HepG2 (cell line): Measurements from ENCODE around the gene NDUFS1.

Source experiments
- ESRRA ChIP-seq: sonication (generic); formaldehyde crosslinking; IDR thresholded peaks from 2 replicates; pipeline ENCODE4 v1.5.1; 2020; ENCODE audit warnings: mild to moderate bottlenecking, low read depth, missing genetic modification reagents
- EZH2 ChIP-seq: conservative IDR thresholded peaks from 2 replicates; pipeline ENCODE4 v1.6.1; 2012; ENCODE audit warnings: mild to moderate bottlenecking, low read depth, low read length, moderate library complexity
- MXI1 ChIP-seq: IDR thresholded peaks from 3 replicates; pipeline ENCODE4 v1.6.1; 2012; ENCODE audit warnings: low read depth, low read length, inconsistent platforms, borderline replicate concordance
- POLR2A ChIP-seq, 2 experiments: IDR thresholded peaks; 2 replicates each; pipeline ENCODE4 v1.6.1; 2011; ENCODE audit warnings: low read depth in 2 of 2, low read length in 2 of 2, mild to moderate bottlenecking in 1 of 2, moderate library complexity in 1 of 2; ENCODE audit not compliant: insufficient read depth in 1 of 2
- SMAD1 ChIP-seq: sonication (generic); formaldehyde crosslinking; IDR thresholded peaks from 2 replicates; pipeline ENCODE4 v1.4.0; 2020; ENCODE audit warnings: missing genetic modification reagents, low read depth, mild to moderate bottlenecking, borderline replicate concordance
- ZFX ChIP-seq: sonication (generic); formaldehyde crosslinking; IDR thresholded peaks from 2 replicates; pipeline ENCODE4 v1.4.0; 2020; ENCODE audit warnings: mild to moderate bottlenecking, low read depth, missing genetic modification reagents, moderate library complexity
- ZNF432 ChIP-seq: sonication (generic); formaldehyde crosslinking; IDR thresholded peaks from 2 replicates; pipeline ENCODE4 v1.5.0; 2020; ENCODE audit warnings: missing genetic modification reagents, mild to moderate bottlenecking, borderline replicate concordance
- TF ChIP-seq, protein P1 (sequence below): IDR thresholded peaks from 2 replicates; pipeline ENCODE4 v1.6.1; 2012; ENCODE audit warnings: low read depth, low read length, improper control_type of control experiment
- TF ChIP-seq, protein P2 (sequence below): sonication (generic); formaldehyde crosslinking; IDR thresholded peaks from 2 replicates; pipeline ENCODE4 v1.5.0; 2020; ENCODE audit warnings: mild to moderate bottlenecking, missing genetic modification reagents, moderate library complexity
- TF ChIP-seq, protein P3 (sequence below), 2 experiments: IDR thresholded peaks; 2 replicates each; pipeline ENCODE4 v1.6.1; 2011 to 2012; ENCODE audit warnings: low read length in 2 of 2, borderline replicate concordance in 1 of 2, low read depth in 1 of 2, mild to moderate bottlenecking in 1 of 2, moderate library complexity in 1 of 2
- TF ChIP-seq, protein P4 (sequence below): sonication (generic); formaldehyde crosslinking; conservative IDR thresholded peaks from 2 replicates; pipeline ENCODE4 v1.8.0; 2022; ENCODE audit warnings: low read depth, missing genetic modification reagents

DNA sequence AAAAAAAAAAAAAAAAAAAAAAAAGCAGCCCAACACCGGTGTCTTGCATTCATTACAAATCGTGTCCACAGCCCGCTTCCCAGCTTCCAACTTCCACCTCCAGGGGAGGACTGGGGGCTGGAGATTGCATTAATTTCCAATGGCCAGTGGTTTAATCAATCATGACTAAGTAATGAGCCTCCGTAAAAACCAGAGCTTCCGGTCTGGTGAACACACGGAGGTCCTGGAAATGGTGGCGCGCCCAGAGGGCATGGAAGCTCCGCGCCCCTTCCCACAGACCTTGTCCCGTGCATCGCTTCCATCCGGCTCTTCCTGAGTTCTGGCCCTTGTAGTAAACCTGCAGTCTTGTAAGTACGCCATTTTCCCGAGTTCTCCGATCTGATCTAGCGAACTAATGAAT lies 44.1 kb upstream of the NDUFS1 start:
- no peak for TF ChIP-seq POLR2A (IDR thresholded peaks at IDR 0.05; ENCODE audit: insufficient read depth in 1 of 2, low read depth in 2 of 2, low read length in 2 of 2)
- no peak for TF ChIP-seq EZH2
- no peak for TF ChIP-seq ZNF432 (CRISPR knock-in tag)
- TF ChIP-seq, protein P1, sequence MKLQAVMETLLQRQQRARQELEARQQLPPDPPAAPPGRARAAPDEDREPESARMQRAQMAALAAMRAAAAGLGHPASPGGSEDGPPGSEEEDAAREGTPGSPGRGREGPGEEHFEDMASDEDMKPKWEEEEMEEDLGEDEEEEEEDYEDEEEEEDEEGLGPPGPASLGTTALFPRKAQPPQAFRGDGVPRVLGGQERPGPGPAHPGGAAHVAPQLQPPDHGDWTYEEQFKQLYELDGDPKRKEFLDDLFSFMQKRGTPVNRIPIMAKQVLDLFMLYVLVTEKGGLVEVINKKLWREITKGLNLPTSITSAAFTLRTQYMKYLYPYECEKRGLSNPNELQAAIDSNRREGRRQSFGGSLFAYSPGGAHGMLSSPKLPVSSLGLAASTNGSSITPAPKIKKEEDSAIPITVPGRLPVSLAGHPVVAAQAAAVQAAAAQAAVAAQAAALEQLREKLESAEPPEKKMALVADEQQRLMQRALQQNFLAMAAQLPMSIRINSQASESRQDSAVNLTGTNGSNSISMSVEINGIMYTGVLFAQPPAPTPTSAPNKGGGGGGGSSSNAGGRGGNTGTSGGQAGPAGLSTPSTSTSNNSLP = no peak
- TF ChIP-seq, protein P2, sequence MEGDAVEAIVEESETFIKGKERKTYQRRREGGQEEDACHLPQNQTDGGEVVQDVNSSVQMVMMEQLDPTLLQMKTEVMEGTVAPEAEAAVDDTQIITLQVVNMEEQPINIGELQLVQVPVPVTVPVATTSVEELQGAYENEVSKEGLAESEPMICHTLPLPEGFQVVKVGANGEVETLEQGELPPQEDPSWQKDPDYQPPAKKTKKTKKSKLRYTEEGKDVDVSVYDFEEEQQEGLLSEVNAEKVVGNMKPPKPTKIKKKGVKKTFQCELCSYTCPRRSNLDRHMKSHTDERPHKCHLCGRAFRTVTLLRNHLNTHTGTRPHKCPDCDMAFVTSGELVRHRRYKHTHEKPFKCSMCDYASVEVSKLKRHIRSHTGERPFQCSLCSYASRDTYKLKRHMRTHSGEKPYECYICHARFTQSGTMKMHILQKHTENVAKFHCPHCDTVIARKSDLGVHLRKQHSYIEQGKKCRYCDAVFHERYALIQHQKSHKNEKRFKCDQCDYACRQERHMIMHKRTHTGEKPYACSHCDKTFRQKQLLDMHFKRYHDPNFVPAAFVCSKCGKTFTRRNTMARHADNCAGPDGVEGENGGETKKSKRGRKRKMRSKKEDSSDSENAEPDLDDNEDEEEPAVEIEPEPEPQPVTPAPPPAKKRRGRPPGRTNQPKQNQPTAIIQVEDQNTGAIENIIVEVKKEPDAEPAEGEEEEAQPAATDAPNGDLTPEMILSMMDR = no peak
- TF ChIP-seq, protein P3, sequence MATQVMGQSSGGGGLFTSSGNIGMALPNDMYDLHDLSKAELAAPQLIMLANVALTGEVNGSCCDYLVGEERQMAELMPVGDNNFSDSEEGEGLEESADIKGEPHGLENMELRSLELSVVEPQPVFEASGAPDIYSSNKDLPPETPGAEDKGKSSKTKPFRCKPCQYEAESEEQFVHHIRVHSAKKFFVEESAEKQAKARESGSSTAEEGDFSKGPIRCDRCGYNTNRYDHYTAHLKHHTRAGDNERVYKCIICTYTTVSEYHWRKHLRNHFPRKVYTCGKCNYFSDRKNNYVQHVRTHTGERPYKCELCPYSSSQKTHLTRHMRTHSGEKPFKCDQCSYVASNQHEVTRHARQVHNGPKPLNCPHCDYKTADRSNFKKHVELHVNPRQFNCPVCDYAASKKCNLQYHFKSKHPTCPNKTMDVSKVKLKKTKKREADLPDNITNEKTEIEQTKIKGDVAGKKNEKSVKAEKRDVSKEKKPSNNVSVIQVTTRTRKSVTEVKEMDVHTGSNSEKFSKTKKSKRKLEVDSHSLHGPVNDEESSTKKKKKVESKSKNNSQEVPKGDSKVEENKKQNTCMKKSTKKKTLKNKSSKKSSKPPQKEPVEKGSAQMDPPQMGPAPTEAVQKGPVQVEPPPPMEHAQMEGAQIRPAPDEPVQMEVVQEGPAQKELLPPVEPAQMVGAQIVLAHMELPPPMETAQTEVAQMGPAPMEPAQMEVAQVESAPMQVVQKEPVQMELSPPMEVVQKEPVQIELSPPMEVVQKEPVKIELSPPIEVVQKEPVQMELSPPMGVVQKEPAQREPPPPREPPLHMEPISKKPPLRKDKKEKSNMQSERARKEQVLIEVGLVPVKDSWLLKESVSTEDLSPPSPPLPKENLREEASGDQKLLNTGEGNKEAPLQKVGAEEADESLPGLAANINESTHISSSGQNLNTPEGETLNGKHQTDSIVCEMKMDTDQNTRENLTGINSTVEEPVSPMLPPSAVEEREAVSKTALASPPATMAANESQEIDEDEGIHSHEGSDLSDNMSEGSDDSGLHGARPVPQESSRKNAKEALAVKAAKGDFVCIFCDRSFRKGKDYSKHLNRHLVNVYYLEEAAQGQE (IDR thresholded peaks at IDR 0.05; ENCODE audit: borderline replicate concordance in 1 of 2, low read depth in 1 of 2, low read length in 2 of 2) = no peak
- TF ChIP-seq, protein P4, sequence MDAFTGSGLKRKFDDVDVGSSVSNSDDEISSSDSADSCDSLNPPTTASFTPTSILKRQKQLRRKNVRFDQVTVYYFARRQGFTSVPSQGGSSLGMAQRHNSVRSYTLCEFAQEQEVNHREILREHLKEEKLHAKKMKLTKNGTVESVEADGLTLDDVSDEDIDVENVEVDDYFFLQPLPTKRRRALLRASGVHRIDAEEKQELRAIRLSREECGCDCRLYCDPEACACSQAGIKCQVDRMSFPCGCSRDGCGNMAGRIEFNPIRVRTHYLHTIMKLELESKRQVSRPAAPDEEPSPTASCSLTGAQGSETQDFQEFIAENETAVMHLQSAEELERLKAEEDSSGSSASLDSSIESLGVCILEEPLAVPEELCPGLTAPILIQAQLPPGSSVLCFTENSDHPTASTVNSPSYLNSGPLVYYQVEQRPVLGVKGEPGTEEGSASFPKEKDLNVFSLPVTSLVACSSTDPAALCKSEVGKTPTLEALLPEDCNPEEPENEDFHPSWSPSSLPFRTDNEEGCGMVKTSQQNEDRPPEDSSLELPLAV (CRISPR knock-in tag) = no peak
- no peak for TF ChIP-seq MXI1
- no peak for TF ChIP-seq ZFX (CRISPR knock-in tag)
- TF ChIP-seq ESRRA (CRISPR knock-in tag) = no peak
- TF ChIP-seq SMAD1 (CRISPR knock-in tag) = no peak
